Naive thymus-derived CD4-positive, alpha-beta T cell (primary cell): ENCODE results near the gene KRTCAP2. TPM values are rescaled to one million over a fixed set of nuclear protein-coding genes. Genes with fewer than 3 reads are reported as not detected.
"Not testable (repeated sequence)": the region's sequence is repeated elsewhere in the genome, so short reads cannot be mapped to it uniquely, and the experiment has no call there.

Experiments used
- ATAC-seq: fragments of 150-1000 bp; cut with Tn5 transposase; 2 replicates; pipeline ENCODE4 v1.10.0; 2021; ENCODE audit warnings: mild to moderate bottlenecking, moderate library complexity
- CTCF ChIA-PET: fragments of 350-600 bp; sonication (Branson Sonifier 250); formaldehyde crosslinking; loops from one replicate; lab custom pipeline; 2021; ENCODE audit warnings: antibody characterized with exemption; lab: Charles Lee
- POLR2A ChIA-PET: fragments of 350-600 bp; sonication (Branson Sonifier 250); formaldehyde crosslinking; loops from one replicate; lab custom pipeline; 2021; ENCODE audit warnings: antibody characterized with exemption, inconsistent platforms; lab: Charles Lee
- DNase-seq, 9 donors: peaks; one replicate each; pipeline versions ENCODE4 v3.0.0 to v3.0.0-alpha.2; 2020 to 2022; ENCODE audit warnings: mixed read lengths in 1 of 9
- H3K27ac ChIP-seq: one replicate; pipeline ENCODE4 v1.7.0; 2013; ENCODE audit warnings: mild to moderate bottlenecking, low read depth, low read length, moderate library complexity
- H3K27me3 ChIP-seq, 2 donors: one replicate each; pipeline ENCODE4 v1.7.0; 2013; ENCODE audit warnings: low read length in 2 of 2, mild to moderate bottlenecking in 2 of 2, moderate library complexity in 2 of 2; ENCODE audit not compliant: control insufficient read depth in 2 of 2, insufficient read depth in 2 of 2
- H3K36me3 ChIP-seq, 3 experiments: 1 replicate in 2 of 3; 2 replicates in 1 of 3; pipeline ENCODE4 v1.7.0; 2013; ENCODE audit warnings: low read length in 3 of 3, mild to moderate bottlenecking in 3 of 3, moderate library complexity in 1 of 3; ENCODE audit not compliant: insufficient read depth in 3 of 3, control insufficient read depth in 2 of 3
- H3K4me1 ChIP-seq, 2 donors: one replicate each; pipeline ENCODE4 v1.7.0; 2013; ENCODE audit warnings: low read length in 2 of 2, mild to moderate bottlenecking in 2 of 2, moderate library complexity in 1 of 2; ENCODE audit not compliant: control insufficient read depth in 2 of 2, insufficient read depth in 2 of 2
- H3K4me3 ChIP-seq: 2 replicates; pipeline ENCODE4 v1.7.0; 2013; ENCODE audit warnings: mild to moderate bottlenecking, low read length
- H3K9me3 ChIP-seq, 3 experiments: 1 replicate in 2 of 3; 2 replicates in 1 of 3; pipeline ENCODE4 v1.7.0; 2013; ENCODE audit warnings: low read length in 3 of 3; ENCODE audit not compliant: control insufficient read depth in 2 of 3
- H3K27ac Mint-ChIP-seq, 9 donors: one replicate each; pipeline ENCODE4 v1.8.0; 2020 to 2022; ENCODE audit warnings: mixed read lengths in 9 of 9, mild to moderate bottlenecking in 8 of 9, moderate library complexity in 5 of 9, inconsistent platforms in 2 of 9
- H3K27me3 Mint-ChIP-seq, 5 donors: one replicate each; pipeline ENCODE4 v1.8.0; 2021 to 2022; ENCODE audit warnings: mixed read lengths in 5 of 5, mild to moderate bottlenecking in 1 of 5
- H3K36me3 Mint-ChIP-seq, 5 donors: one replicate each; pipeline ENCODE4 v1.8.0; 2020 to 2022; ENCODE audit warnings: mixed read lengths in 5 of 5, mild to moderate bottlenecking in 3 of 5, inconsistent platforms in 1 of 5
- H3K4me1 Mint-ChIP-seq, 7 donors: one replicate each; pipeline ENCODE4 v1.8.0; 2020 to 2022; ENCODE audit warnings: mixed read lengths in 7 of 7, mild to moderate bottlenecking in 3 of 7, inconsistent platforms in 1 of 7
- H3K4me3 Mint-ChIP-seq, 10 donors: one replicate each; pipeline ENCODE4 v1.8.0; 2020 to 2022; ENCODE audit warnings: mild to moderate bottlenecking in 10 of 10, mixed read lengths in 10 of 10, moderate library complexity in 6 of 10, inconsistent platforms in 2 of 10
- H3K9me3 Mint-ChIP-seq, 11 donors: one replicate each; pipeline ENCODE4 v1.8.0; 2020 to 2022; ENCODE audit warnings: mixed read lengths in 11 of 11, mild to moderate bottlenecking in 4 of 11, inconsistent platforms in 1 of 11, moderate library complexity in 1 of 11
- intact Hi-C, 2 donors: fragments of 100-400 bp; cut with micrococcal nuclease; formaldehyde crosslinking; loops; one replicate each; pipeline ENCODE4 v1.15.1; 2023
- polyA plus RNA-seq, 2 donors: library from polyadenylated mRNA; unstranded; fragments of 300-500 nt; fragmentation: Illumina TruSeq; gene quantifications; one replicate each; pipeline ENCODE4 v1.2.3, GENCODE V29; 2021
- total RNA-seq, 6 experiments: library from RNA in 5 of 6; stranded (reverse) in 5 of 6; gene quantifications; 1 replicate in 5 of 6; 2 replicates in 1 of 6; pipeline ENCODE4 v1.2.3 and lab custom pipeline; 2021 to 2026

KRTCAP2 gene
- total and polyA plus RNA-seq, 7 experiments from 2014 or later = 97.4 to 469 (median 159) TPM

GRCh38 chr1:155168456-155169210 lies 4.5 kb downstream of the KRTCAP2 start:
- H3K27me3 Mint-ChIP-seq = peaks cover 0 to 10% (median 0%) of the 10 kb centered on the region in 5 donors
- peaks cover 26 to 45% (median 32%) of the 10 kb centered on the region in 7 donors for H3K4me1 Mint-ChIP-seq
- no peak overlapping the region for H3K4me3 Mint-ChIP-seq
- H3K27ac ChIP-seq = no peak overlapping the region
- ChIA-PET CTCF (interaction anchor here (0.5 to 6.6 kb wide), 11 partner anchors 21 to 777 kb away, joined by 3 to 88 read pairs (median 3); partner anchors contain the start of genes MTX1 and PMVK), POLR2A (interaction anchor here (1.2 kb wide), 1 partner anchor 34 kb away, joined by 4 read pairs; the partner anchor contains the start of gene SLC50A1)
- peak overlapping the region in 1 of 9 donors; percentile 65 for H3K27ac Mint-ChIP-seq
- intact Hi-C loops = loop anchor here in 1 of 2 donors (1.0 kb wide), 1 partner anchor 77 kb away; no protein-coding TSS in a partner anchor
- H3K9me3 ChIP-seq = no peaks in the 10 kb centered on the region
- no peaks in the 10 kb centered on the region for H3K27me3 ChIP-seq
- peaks cover 0 to 24% (median 0%) of the 10 kb centered on the region in 3 experiments for H3K36me3 ChIP-seq
- H3K36me3 Mint-ChIP-seq = peaks cover 3 to 13% (median 11%) of the 10 kb centered on the region in 5 donors
- H3K4me1 ChIP-seq = peaks cover 16 to 22% of the 10 kb centered on the region in 2 donors
- DNase-seq = peak in 1 of 9 donors; percentile 18
- H3K9me3 Mint-ChIP-seq = peaks cover 0 to 4% (median 0%) of the 10 kb centered on the region in 11 donors
- no peak for ATAC-seq
- no peak overlapping the region for H3K4me3 ChIP-seq

GRCh38 chr1:155168105-155168445 lies 5.0 kb downstream of the KRTCAP2 start:
- DNase-seq, H3K27me3 ChIP-seq, H3K9me3 Mint-ChIP-seq, ATAC-seq, H3K9me3 ChIP-seq, H3K27ac ChIP-seq, H3K4me3 ChIP-seq, H3K27me3 Mint-ChIP-seq: not testable (repeated sequence)
- POLR2A ChIA-PET = interaction anchor here (0.8 to 1.2 kb wide), 2 partner anchors 33 to 62 kb away, joined by 3 to 4 read pairs; partner anchors contain the start of gene SLC50A1
- CTCF ChIA-PET = interaction anchor here (0.9 to 6.6 kb wide), 4 partner anchors 73 to 115 kb away, joined by 3 to 88 read pairs (median 7); no protein-coding TSS in a partner anchor
- H3K27ac Mint-ChIP-seq = peak overlapping the region in 6 of 9 donors; percentile 7 to 68 (median 40)
- peaks cover 20 to 40% (median 27%) of the 10 kb centered on the region in 7 donors for H3K4me1 Mint-ChIP-seq
- peaks cover 0 to 24% (median 0%) of the 10 kb centered on the region in 3 experiments for H3K36me3 ChIP-seq
- intact Hi-C loops = loop anchor here in 1 of 2 donors (1.0 kb wide), 1 partner anchor 77 kb away; no protein-coding TSS in a partner anchor
- H3K4me1 ChIP-seq = peaks cover 12 to 22% of the 10 kb centered on the region in 2 donors
- peak overlapping the region in 5 of 10 donors; percentile 22 to 76 (median 66) for H3K4me3 Mint-ChIP-seq
- H3K36me3 Mint-ChIP-seq = peaks cover 3 to 12% (median 11%) of the 10 kb centered on the region in 5 donors

GRCh38 chr1:155167166-155168104 lies 5.7 kb downstream of the KRTCAP2 start:
- H3K4me3 ChIP-seq = peak overlapping the region; percentile 45
- peaks cover 0 to 20% (median 0%) of the 10 kb centered on the region in 3 experiments for H3K36me3 ChIP-seq
- peaks cover 0 to 4% (median 0%) of the 10 kb centered on the region in 5 donors for H3K27me3 Mint-ChIP-seq
- H3K9me3 ChIP-seq = no peaks in the 10 kb centered on the region
- ChIA-PET CTCF (interaction anchor here (0.9 to 6.6 kb wide), 4 partner anchors 72 to 114 kb away, joined by 3 to 88 read pairs (median 7); no protein-coding TSS in a partner anchor), POLR2A (interaction anchor here (0.8 to 1.7 kb wide), 4 partner anchors 32 to 76 kb away, joined by 3 to 5 read pairs (median 4); partner anchors contain the start of gene SLC50A1)
- DNase-seq (peak; percentile 69 to 83 (median 81)), ATAC-seq (peak; percentile 85)
- H3K4me3 Mint-ChIP-seq = peak overlapping the region in 9 of 10 donors; percentile 22 to 76 (median 66)
- peaks cover 18 to 35% (median 24%) of the 10 kb centered on the region in 7 donors for H3K4me1 Mint-ChIP-seq
- intact Hi-C loops = loop anchor here (1.0 kb wide), 3 partner anchors 27 to 76 kb away; partner anchors contain the start of gene DPM3 (in 1 of the 2)
- peaks cover 10 to 20% of the 10 kb centered on the region in 2 donors for H3K4me1 ChIP-seq
- peak overlapping the region in 7 of 9 donors; percentile 7 to 68 (median 42) for H3K27ac Mint-ChIP-seq
- H3K27me3 ChIP-seq = no peaks in the 10 kb centered on the region
- H3K36me3 Mint-ChIP-seq = peaks cover 3 to 12% (median 11%) of the 10 kb centered on the region in 5 donors
- no peak overlapping the region for H3K27ac ChIP-seq
- H3K9me3 Mint-ChIP-seq = no peaks in the 10 kb centered on the region

- Histone ChIP-seq H3K9me3 (no peaks in the 10 kb centered on the region), H3K27me3 (no peaks in the 10 kb centered on the region), H3K36me3 (peaks cover 0 to 20% (median 0%) of the 10 kb centered on the region in 3 experiments), H3K4me3 (no peak overlapping the region), H3K4me1 (peaks cover 5 to 13% of the 10 kb centered on the region in 2 donors), H3K27ac (no peak overlapping the region)
- Mint-ChIP-seq H3K27ac (no peak overlapping the region), H3K4me1 (peaks cover 11 to 27% (median 16%) of the 10 kb centered on the region in 7 donors), H3K27me3 (peaks cover 0 to 4% (median 0%) of the 10 kb centered on the region in 5 donors), H3K9me3 (no peaks in the 10 kb centered on the region), H3K4me3 (peak overlapping the region in 6 of 10 donors; percentile 22 to 76 (median 50)), H3K36me3 (peaks cover 3 to 12% (median 11%) of the 10 kb centered on the region in 5 donors)
- intact Hi-C loops = loop anchor here (1.0 kb wide), 3 partner anchors 26 to 75 kb away; partner anchors contain the start of gene DPM3 (in 1 of the 2)
- ChIA-PET CTCF (interaction anchor here (1.6 to 6.6 kb wide), 2 partner anchors 71 to 75 kb away, joined by 11 to 88 read pairs; no protein-coding TSS in a partner anchor), POLR2A (interaction anchor here (1.1 to 1.8 kb wide), 3 partner anchors 36 to 75 kb away, joined by 3 to 6 read pairs (median 5); no protein-coding TSS in a partner anchor)
- ATAC-seq (no peak), DNase-seq (no peak)
Measured at GRCh38 chr1:155166471-155167165, 6.5 kb downstream of the KRTCAP2 start.

- CTCF ChIA-PET = interaction anchor here (6.6 kb wide), 1 partner anchor 75 kb away, joined by 88 read pairs; no protein-coding TSS in a partner anchor
- DNase-seq = no peak
- Mint-ChIP-seq H3K4me1 (peaks cover 11 to 23% (median 15%) of the 10 kb centered on the region in 7 donors), H3K36me3 (peaks cover 3 to 12% (median 11%) of the 10 kb centered on the region in 5 donors), H3K9me3 (no peaks in the 10 kb centered on the region), H3K27me3 (peaks cover 0 to 4% (median 0%) of the 10 kb centered on the region in 5 donors), H3K27ac (no peak overlapping the region), H3K4me3 (no peak overlapping the region)
- intact Hi-C loops = no loop called here
- no peak for ATAC-seq
- Histone ChIP-seq H3K27ac (no peak overlapping the region), H3K4me3 (no peak overlapping the region), H3K4me1 (peaks cover 5 to 13% of the 10 kb centered on the region in 2 donors), H3K27me3 (no peaks in the 10 kb centered on the region), H3K9me3 (no peaks in the 10 kb centered on the region), H3K36me3 (peaks cover 0 to 20% (median 0%) of the 10 kb centered on the region in 3 experiments)
- POLR2A ChIA-PET = interaction anchor here (1.7 to 1.8 kb wide), 2 partner anchors 70 to 74 kb away, joined by 5 to 6 read pairs; no protein-coding TSS in a partner anchor
Measured at GRCh38 chr1:155166051-155166470, 7.0 kb downstream of the KRTCAP2 start.
